ENCODE measurements around the gene AUP1. TPM values are rescaled to one million over a fixed set of nuclear protein-coding genes. Genes with fewer than 3 reads are reported as not detected.

The AUP1 gene
- total and polyA plus RNA-seq, 10 of the 15 experiments (the other 5 are each of a cell fraction or from before 2014, with no cell fraction given), result 39.1 to 215 (median 138) TPM

- TF ChIP-seq HDGF (IDR thresholded peaks at IDR 0.05) (peak; percentile 76; the same call in 1 of the 2 replicates), BCLAF1 (IDR thresholded peaks at IDR 0.05) (no peak), KAT2A (conservative IDR thresholded peaks at IDR 0.05; ENCODE audit: control insufficient read depth, low read depth, low read length) (no peak), ZBTB33 (IDR thresholded peaks at IDR 0.05) (no peak), PKNOX1 (IDR thresholded peaks at IDR 0.05) (peak; percentile 10; the same call in 1 of the 2 replicates), BCL11A (IDR thresholded peaks at IDR 0.05; ENCODE audit: low read depth, low read length) (peak; percentile 18; the same call in 1 of the 2 replicates), SMAD1 (IDR thresholded peaks at IDR 0.05; ENCODE audit: low read depth, partially characterized antibody) (no peak)
Observed at GRCh38 chr2:74529357-74530238, at the start of gene AUP1, which contains the start of gene HTRA2 (continued).

Data from GM12878 (cell line).